Prostate gland (tissue), 2 donors: Measurements from ENCODE around the gene ATAD3C.

Source experiments
- CTCF ChIP-seq, 4 experiments: fragments of 200-600 bp in 2 of 4; fragments of 450-650 bp in 2 of 4; sonication (generic) in 2 of 4; IDR thresholded peaks; 1 replicate in 3 of 4; 2 replicates in 1 of 4; pipeline ENCODE4 v1.5.1; 2016 to 2019; ENCODE audit warnings: antibody characterized with exemption in 4 of 4, mild to moderate bottlenecking in 2 of 4, moderate library complexity in 2 of 4
- POLR2A ChIP-seq: fragments of 450-650 bp; IDR thresholded peaks from one replicate; pipeline ENCODE4 v1.6.1; 2016; ENCODE audit warnings: antibody characterized with exemption, mild to moderate bottlenecking
- POLR2AphosphoS5 ChIP-seq: sonication (generic); formaldehyde crosslinking; IDR thresholded peaks from one replicate; pipeline ENCODE4 v1.6.1; 2017; ENCODE audit warnings: antibody characterized with exemption

GRCh38 chr1:1429671-1430073, 19.8 kb upstream of the ATAD3C start:
- no peak for TF ChIP-seq CTCF (IDR thresholded peaks at IDR 0.05)
- no peak for TF ChIP-seq POLR2AphosphoS5
- no peak for TF ChIP-seq POLR2A
